ENCODE measurements around the gene SHROOM2. TPM values are rescaled to one million over a fixed set of nuclear protein-coding genes. Genes with fewer than 3 reads are reported as not detected.

Gene SHROOM2, protein sequence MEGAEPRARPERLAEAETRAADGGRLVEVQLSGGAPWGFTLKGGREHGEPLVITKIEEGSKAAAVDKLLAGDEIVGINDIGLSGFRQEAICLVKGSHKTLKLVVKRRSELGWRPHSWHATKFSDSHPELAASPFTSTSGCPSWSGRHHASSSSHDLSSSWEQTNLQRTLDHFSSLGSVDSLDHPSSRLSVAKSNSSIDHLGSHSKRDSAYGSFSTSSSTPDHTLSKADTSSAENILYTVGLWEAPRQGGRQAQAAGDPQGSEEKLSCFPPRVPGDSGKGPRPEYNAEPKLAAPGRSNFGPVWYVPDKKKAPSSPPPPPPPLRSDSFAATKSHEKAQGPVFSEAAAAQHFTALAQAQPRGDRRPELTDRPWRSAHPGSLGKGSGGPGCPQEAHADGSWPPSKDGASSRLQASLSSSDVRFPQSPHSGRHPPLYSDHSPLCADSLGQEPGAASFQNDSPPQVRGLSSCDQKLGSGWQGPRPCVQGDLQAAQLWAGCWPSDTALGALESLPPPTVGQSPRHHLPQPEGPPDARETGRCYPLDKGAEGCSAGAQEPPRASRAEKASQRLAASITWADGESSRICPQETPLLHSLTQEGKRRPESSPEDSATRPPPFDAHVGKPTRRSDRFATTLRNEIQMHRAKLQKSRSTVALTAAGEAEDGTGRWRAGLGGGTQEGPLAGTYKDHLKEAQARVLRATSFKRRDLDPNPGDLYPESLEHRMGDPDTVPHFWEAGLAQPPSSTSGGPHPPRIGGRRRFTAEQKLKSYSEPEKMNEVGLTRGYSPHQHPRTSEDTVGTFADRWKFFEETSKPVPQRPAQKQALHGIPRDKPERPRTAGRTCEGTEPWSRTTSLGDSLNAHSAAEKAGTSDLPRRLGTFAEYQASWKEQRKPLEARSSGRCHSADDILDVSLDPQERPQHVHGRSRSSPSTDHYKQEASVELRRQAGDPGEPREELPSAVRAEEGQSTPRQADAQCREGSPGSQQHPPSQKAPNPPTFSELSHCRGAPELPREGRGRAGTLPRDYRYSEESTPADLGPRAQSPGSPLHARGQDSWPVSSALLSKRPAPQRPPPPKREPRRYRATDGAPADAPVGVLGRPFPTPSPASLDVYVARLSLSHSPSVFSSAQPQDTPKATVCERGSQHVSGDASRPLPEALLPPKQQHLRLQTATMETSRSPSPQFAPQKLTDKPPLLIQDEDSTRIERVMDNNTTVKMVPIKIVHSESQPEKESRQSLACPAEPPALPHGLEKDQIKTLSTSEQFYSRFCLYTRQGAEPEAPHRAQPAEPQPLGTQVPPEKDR (N-terminal part only)
- total RNA-seq (2022; extraction: Qiagen RNA extraction), result 0.74 to 1.1 TPM (median 0.95 TPM) in 5 replicates

DNA sequence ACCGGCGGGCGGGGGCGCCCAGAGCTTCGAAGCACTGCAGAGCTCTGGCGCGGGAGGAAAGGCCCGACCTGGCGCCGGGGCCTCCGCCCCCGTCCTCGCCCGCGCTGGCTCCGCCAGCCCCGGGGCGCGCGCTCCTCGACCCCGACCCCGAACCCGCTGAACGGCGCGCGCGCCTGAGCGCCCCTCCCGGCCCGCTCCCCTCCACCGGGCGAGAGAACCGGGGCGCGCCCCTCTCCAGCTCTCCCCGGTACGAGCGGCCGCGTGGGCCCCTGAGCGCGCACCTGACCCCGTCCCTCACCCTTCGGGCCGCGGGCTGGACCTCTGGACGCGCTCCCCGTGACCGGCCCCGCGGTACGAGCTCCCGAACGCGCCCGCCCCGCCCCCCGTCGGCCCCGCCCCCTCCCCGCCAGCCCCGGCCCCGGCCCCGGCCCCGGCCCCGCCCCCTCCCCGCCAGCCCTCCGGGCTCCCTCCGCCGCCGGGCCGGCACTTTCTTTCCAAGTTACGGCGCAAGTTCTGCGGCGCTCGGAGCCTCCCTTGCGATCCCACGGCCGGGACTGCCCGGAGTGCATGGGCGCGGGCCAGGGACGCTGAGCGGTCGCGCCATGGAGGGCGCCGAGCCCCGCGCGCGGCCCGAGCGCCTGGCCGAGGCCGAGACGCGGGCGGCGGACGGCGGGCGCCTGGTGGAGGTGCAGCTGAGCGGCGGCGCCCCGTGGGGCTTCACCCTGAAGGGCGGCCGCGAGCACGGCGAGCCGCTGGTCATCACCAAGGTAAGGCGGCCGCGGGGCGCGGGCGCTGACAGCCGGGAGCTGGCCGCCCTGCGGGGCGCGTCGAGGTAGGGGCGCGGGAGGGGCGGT is at the start of gene SHROOM2:
Gene SHROOM2, plus strand, starts transcription at position 486 of the 854 bp plus-strand sequence. Its CDS starts 117 bp downstream, at position 603.

GRCh38 chrX:9765737-9766097 is 20.5 kb upstream of the SHROOM2 start, which contains the start of gene GPR143:
Gene GPR143, minus strand, starts transcription at chrX:9765847. Its CDS starts 30 bp downstream, at chrX:9765817.

GRCh38 chrX:9966775-9967408 is 180.7 kb downstream of the SHROOM2 start, which contains the start of gene CLDN34:
Gene CLDN34, plus strand, starts transcription at chrX:9967358. Its CDS starts 0 bp downstream, at chrX:9967358.

Other genes with a start within 250 kb of the SHROOM2 start
- 0.21 to 0.49 TPM (median 0.34 TPM) in 5 replicates for gene GPR143, start 20.6 kb upstream of the SHROOM2 start, total RNA-seq (2022; extraction: Qiagen RNA extraction)
- not detected in 5 replicates for gene CLDN34, start 180.9 kb downstream of the SHROOM2 start, total RNA-seq (2022; extraction: Qiagen RNA extraction)